ENCODE measurements around the gene JTB.
A peak's percentile ranks its signal among the peaks of the same experiment; 100 is the strongest.
"Not testable (repeated sequence)": the region's sequence is repeated elsewhere in the genome, so short reads cannot be mapped to it uniquely, and the experiment has no call there.

JTB gene

GRCh38 chr1:153977250-153978240 lies at the start of gene JTB:
TSS of gene JTB (minus strand) at chr1:153977674. CDS start at chr1:153977252, 422 bp downstream.
- peak; percentile 95 for ATAC-seq
- DNase-seq = peak; percentile 89

DNA sequence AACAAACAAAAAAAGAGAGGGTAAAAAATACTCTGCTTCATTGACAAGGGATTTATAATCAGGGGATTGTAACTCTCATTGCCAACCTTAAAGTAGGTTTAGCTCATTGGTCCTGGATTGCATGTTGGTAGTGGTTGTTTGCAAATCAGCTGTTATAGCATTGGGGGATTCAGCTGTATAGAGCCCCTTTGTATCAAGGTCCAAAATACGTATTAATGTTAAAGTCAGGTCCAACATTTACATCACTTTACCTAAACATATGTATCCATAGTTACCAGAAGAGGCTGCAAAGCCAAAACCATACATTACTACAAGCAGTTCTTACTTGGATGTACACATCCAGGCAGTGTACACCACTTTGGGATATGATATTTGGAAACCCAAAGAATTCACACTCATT lies 42.5 kb upstream of the JTB start:
- no peak for DNase-seq
- ATAC-seq = no peak

GRCh38 chr1:154019269-154019668 lies 41.8 kb upstream of the JTB start:
- DNase-seq = no peak
- ATAC-seq = no peak

GRCh38 chr1:154014154-154014907 lies 36.9 kb upstream of the JTB start:
- ATAC-seq (no peak), DNase-seq (no peak)

DNA sequence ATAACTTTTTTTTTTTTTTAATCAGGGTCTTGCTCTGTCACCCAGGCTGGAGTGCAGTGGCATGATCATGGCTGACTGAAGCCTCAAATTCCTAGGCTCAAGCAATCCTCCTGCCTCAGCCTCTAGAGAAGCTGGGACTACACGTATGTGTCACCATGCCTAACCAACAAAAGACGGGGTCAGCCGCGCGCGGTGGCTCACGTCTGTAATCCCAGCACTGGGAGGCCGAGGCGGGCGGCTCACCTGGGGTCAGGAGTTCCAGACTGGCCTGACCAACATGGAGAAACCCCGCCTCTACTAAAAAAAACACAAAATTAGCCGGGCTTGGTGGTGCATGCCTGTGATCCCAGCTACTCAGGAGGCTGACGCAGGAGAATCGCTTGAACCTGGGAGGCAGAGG lies 35.1 kb upstream of the JTB start:
- ATAC-seq = not testable (repeated sequence)

GRCh38 chr1:154012129-154012528 lies 34.7 kb upstream of the JTB start:
- no peak for DNase-seq
- ATAC-seq = no peak

More for the DNA sequence above, 35.1 kb upstream of the JTB start:
- not testable (repeated sequence) for DNase-seq

DNA sequence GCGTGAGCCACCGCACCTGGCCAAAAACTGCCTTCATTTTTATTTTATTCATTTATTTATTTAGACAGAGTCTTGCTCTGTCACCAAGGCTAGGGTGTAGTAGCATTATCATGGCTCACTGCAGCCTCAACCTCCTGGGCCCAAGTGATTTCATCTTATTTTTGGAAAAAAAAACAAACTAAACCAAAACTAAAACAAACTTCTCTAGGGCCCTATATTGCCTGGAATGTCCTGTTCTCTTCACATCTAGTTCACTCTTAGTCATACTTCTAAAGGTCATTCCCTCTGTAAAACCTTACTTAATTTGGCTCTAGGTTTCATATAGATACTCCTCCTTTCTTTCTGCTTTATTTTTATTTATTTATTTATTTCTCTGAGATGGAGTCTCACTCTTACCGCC lies 28.7 kb upstream of the JTB start:
- no peak for DNase-seq

GRCh38 chr1:154000420-154000819 lies 22.9 kb upstream of the JTB start:
- no peak for DNase-seq
- ATAC-seq = no peak

More for the DNA sequence above, 28.7 kb upstream of the JTB start:
- ATAC-seq = peak; percentile 49

DNA sequence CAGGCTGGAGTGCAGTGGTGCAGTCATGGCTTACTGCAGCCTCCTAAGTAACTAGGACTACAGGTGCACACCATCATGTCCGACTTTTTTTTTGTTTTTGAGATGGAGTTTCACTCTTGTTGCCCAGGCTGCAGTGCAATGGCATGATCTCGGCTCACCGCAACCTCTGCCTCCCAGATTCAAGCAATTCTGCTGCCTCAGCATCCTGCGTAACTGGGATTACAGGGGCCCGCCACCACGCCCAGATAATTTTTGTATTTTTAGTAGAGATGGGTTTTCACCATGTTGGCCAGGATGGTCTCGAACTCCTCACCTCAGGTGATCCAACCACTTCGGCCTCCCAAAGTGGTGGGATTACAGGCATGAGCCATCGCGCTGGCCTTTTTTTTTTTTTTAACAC lies 19.4 kb upstream of the JTB start:
- not testable (repeated sequence) for DNase-seq, ATAC-seq

- ATAC-seq = no peak
- DNase-seq = no peak
Measured at GRCh38 chr1:153995640-153996039, 18.2 kb upstream of the JTB start.

DNA sequence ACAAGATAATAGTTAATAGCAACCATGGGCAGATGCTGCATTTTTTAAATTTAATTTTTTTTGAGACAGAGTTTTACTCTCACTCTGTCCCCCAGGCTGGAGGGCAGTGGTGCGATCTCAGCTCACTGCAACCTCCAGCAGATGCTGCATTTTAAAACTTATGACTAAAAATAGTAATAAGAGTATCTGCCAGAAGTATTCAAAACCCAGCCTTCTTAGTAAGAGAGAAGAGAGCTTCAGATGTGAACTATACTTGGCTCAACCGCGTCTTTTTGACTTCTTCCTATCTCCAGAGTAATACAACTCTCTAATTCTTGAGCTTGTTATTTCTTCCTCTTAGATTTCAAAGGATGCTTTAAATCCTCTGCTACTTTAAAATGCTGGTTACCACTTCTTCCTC lies 17.7 kb upstream of the JTB start:
- ATAC-seq = no peak

GRCh38 chr1:153991806-153992205 lies 14.3 kb upstream of the JTB start:
- ATAC-seq = no peak

More for the DNA sequence above, 17.7 kb upstream of the JTB start:
- DNase-seq = no peak

DNA sequence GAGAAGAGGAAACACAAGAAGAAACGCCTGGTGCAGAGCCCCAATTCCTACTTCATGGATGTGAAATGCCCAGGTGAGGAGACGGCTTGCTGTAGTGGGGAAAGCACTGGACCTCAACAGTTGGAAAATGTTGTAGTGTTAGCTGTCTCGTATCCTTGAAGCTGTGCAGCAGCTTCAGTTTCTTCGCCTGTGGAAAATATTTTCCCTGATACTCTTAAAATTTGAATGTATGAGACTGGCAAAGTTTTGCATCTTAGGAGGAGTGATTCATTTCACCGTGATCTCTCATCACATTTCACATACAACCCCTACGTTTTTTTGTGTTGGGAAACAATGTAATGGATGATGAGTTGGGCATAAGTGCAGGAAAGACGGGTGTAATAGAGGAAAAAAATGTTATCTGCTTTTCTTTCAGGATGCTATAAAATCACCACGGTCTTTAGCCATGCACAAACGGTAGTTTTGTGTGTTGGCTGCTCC lies 13.7 kb upstream of the JTB start:
- DNase-seq = no peak
- ATAC-seq = no peak

More at GRCh38 chr1:153991806-153992205, 14.3 kb upstream of the JTB start:
- DNase-seq = no peak

DNA sequence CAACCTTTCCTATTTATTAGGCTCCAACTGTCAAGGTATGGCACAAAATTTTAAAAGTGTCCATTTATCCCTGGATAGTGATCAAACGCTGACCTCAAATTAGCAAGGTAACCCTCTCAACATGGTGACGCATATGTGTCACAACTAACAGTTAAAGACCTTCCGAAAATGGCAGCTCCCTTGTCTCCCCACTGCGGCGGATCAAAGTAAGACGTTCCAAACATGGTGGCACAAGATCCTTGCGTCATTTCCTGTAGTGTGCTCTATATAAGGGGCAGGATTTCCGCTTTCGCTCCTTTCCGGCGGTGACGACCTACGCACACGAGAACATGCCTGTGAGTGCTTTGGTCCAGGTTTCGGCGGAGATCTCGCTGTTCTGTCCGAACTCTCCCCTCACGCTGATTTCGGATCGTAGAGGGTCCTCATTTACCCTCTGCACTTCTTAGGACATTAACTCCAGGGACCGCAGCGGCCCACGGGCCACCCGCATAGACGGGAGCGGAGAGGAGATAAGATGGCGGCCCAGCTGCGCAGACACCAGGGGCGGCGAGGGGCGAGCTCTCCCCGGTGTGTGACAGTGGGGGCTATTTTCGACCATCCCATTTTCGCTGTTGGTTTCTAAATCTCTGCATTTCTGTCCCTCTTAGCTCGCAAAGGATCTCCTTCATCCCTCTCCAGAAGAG lies 13.1 kb upstream of the JTB start, which contains the start of gene RPS27:
Gene RPS27, plus strand, starts transcription at position 295 of the 683 bp plus-strand sequence. Its CDS starts 35 bp downstream, at position 330.
- ATAC-seq (peak; percentile 83), DNase-seq (peak; percentile 81)

DNA sequence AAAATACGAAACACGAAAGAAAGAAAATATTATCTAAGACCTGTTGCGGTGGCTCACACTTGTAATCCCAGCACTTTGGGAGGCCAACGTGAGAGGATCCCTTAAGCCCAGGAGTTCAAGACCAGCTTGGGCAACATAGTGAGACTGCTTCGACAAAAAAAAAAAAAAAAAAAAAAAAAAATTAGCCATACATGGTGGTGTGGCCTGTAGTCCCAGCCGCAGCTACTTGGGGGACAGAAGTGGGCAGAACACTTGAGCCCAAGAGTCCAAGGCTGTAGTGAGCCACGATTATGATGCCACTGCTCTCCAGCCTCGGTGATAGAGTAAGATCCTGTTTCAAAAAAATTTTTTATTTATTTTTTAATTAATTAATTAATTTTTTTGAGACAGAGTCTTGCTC lies 10.1 kb upstream of the JTB start:
- no peak for ATAC-seq
- DNase-seq = no peak

- ATAC-seq = peak; percentile 33
- DNase-seq = peak; percentile 51
Measured at GRCh38 chr1:153985941-153986761, 8.7 kb upstream of the JTB start, which contains the start of gene RAB13. TSS of gene RAB13 (minus strand) at chr1:153986339. CDS start at chr1:153986236, 103 bp downstream.

DNA sequence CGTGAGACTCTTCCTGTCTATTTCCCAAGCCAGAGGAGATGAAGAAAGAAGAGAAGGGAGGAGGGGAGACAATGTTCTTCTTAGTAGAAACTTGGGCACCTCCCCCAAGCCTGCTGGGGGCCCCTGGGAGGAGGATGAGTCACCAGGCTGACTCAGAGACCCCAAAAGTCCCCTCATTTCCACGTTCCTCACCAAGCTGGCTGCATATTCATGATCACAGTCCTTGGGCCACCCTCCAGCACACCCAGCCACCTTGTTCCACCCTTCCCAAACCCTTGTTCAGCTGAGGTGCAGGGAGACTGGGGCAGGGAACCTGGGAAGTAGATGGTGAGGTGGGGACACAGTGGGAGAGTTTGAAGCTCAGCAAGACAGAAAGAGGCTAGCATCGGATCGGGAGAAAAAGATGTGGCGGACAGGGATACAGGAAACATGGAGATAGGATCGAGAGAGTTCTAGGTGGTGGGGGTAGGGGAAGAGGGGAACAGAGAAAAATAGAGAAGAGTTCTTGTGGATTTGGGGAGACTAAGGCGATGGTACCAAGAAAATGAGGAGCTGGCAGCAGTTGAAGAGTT lies 8.0 kb upstream of the JTB start:
- DNase-seq = peak; percentile 71
- ATAC-seq = peak; percentile 81

DNA sequence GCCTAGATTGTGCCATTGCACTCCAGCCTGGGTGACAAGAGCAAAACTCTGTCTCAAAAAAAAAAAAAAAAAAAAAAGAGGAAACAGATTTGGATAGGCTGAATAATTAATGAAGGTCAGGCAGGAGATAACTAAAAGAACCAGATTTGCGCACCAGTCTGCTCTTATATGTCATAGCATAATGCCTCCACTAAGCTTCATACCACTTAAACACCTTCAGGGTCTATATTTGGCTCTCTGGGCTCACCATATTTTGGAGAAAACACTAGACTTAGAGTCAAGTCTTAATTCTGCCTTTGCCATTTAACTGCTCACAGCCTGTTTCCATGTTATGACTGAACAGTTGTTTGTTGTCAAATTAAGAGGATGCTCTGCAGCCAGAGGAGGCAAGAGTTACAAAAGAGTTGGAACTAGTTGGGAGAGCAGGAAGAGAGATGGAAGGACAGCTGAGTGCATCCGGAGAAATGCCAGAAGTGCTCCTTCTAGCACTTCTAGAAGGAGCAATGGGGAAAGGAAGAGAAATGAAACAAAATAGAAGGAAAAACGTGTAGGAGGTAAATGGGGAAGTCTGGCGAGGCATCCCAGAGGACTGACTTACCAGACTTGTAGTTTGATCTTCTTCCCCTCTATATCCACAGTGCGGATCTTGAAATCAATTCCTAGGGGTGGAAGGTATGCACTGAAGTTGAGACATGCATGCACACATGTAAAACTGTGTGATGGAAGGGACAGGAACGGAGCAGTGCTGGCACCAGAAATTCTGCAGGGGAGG lies 6.8 kb upstream of the JTB start:
- no peak for ATAC-seq

DNA sequence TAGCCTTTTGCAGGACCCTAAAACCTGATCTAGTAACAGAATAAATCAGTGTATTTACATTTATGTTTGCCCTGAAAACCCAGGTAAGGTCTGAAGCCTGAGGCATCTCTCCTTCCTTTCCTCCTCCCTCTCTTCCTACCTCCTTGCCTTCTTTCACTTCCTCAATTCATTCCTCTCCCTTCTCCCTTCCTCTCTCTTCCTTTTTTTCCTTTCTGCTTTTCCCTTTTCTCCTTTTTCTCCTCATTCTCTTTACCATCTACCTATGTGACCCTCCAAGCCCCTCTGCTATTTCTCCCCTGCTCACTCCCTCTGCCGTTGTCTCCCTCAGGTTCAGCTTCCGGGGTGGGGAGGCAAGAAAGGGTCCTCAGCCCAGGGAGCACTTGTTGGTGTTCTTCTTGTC lies 4.3 kb upstream of the JTB start:
- ATAC-seq = not testable (repeated sequence)

More for the DNA sequence above, 6.8 kb upstream of the JTB start:
- no peak for DNase-seq

DNA sequence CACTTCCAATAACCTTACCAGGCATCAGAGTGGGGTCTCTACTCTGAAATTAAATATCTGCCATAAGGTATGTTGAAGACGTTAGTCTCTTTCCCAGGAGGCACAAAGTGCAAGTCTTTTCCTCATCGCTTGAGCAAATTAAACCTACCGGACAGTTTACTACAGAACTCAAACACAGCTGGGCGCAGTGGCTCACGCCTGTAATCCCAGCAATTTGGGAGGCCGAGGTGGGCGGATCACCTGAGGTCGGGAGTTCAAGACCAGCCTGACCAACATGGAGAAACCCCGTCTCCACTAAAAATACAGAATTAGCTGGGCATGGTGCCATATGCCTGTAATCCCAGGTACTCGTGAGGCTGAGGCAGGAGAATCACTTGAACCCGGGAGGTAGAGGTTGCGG lies 1.6 kb upstream of the JTB start:
- DNase-seq, ATAC-seq: not testable (repeated sequence)

More for the DNA sequence above, 4.3 kb upstream of the JTB start:
- not testable (repeated sequence) for DNase-seq

Measured in stimulated activated naive CD8-positive, alpha-beta T cell treated with anti-CD3 and anti-CD28 coated beads, Interleukin-15, Interleukin-2, amounts not matched to agents 100 U/mL and 50 U/mL, for 24 hours (primary cell).